ENCODE results near the gene ALDH3B2.

- TF ChIP-seq TAF1 (IDR thresholded peaks at IDR 0.05; ENCODE audit: borderline replicate concordance, insufficient read depth, low read length), result no peak
- TF ChIP-seq SIN3A (IDR thresholded peaks at IDR 0.05; ENCODE audit: borderline replicate concordance, insufficient read depth, low read length), result no peak
These were observed 42.0 kb downstream of the ALDH3B2 start for GRCh38 chr11:67632175-67632981.

All from PFSK-1 (cell line).